ENCODE measurements around the gene FGFR2.

GRCh38 chr10:121509796-121510195, 88.4 kb downstream of the FGFR2 start:
- TF ChIP-seq POLR2A (IDR thresholded peaks at IDR 0.05) = no peak
- TF ChIP-seq CTCF (IDR thresholded peaks at IDR 0.05) = no peak

All from tibial nerve (tissue), 3 donors.